ENCODE data around the gene ZNF451.

Gene ZNF451

DNA sequence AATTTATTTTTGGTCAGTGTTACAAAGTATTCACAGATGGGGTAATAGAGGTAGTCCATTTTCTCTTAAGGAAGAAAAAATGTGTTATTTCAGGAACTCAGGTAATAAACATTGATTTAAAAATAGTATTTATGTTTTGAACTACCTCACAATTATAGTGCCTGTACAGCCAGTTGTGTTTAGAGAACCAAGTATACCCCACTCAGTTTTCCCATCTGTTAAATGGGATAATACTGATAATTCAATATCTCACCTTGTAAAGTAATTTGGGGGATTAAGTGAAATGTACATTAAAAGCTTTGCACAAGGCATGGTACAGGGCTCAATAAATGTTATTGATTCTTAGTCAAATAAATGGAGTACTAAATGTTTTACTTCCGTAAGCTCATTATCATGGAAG, 4.7 kb downstream of the ZNF451 start:
- in situ Hi-C loops (cut with MboI; ENCODE audit: low sequenced_read_pairs, unreplicated experiment) = no loop called here
- DNase-seq (ENCODE audit: low spot score) = no peak
- TF ChIP-seq CTCF (IDR thresholded peaks at IDR 0.05; ENCODE audit: borderline replicate concordance, control extremely low read depth, extremely low read depth, insufficient read depth, missing control alignments) = no peak

- no peak for DNase-seq (ENCODE audit: low spot score)
- in situ Hi-C loops (cut with MboI; ENCODE audit: low sequenced_read_pairs, unreplicated experiment) = no loop called here
- no peak for TF ChIP-seq CTCF (IDR thresholded peaks at IDR 0.05; ENCODE audit: borderline replicate concordance, control extremely low read depth, extremely low read depth, insufficient read depth, missing control alignments)
Observed at GRCh38 chr6:57097596-57097995, 7.6 kb downstream of the ZNF451 start.

- DNase-seq (ENCODE audit: low spot score) = no peak
- in situ Hi-C loops (cut with MboI; ENCODE audit: low sequenced_read_pairs, unreplicated experiment) = no loop called here
- no peak for TF ChIP-seq CTCF (IDR thresholded peaks at IDR 0.05; ENCODE audit: borderline replicate concordance, control extremely low read depth, extremely low read depth, insufficient read depth, missing control alignments)
Observed at GRCh38 chr6:57102976-57103375, 13.0 kb downstream of the ZNF451 start.

DNA sequence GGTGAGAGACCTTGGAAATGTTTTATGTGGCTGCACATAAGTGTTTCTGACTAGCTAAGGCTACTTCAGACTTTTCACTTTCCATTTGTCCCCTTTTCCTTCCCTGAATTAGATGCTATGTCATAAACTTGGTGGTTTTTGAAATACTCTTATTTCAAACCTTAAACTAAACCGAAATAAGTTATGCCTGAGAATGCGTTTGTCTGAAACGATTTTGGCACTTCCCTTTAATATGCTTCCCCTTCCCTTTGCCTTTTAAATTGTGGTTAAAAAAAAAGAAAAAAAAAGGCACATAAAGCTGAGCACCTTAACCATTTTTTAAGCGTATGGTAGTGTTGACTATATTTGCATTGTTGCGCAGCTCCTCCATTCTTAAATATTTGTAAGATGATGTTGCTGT, 14.3 kb downstream of the ZNF451 start:
- in situ Hi-C loops (cut with MboI; ENCODE audit: low sequenced_read_pairs, unreplicated experiment) = no loop called here
- no peak for TF ChIP-seq CTCF (IDR thresholded peaks at IDR 0.05; ENCODE audit: borderline replicate concordance, control extremely low read depth, extremely low read depth, insufficient read depth, missing control alignments)
- no peak for DNase-seq (ENCODE audit: low spot score)

GRCh38 chr6:57106990-57107389, 17.0 kb downstream of the ZNF451 start:
- in situ Hi-C loops (cut with MboI; ENCODE audit: low sequenced_read_pairs, unreplicated experiment) = no loop called here
- no peak for TF ChIP-seq CTCF (IDR thresholded peaks at IDR 0.05; ENCODE audit: borderline replicate concordance, control extremely low read depth, extremely low read depth, insufficient read depth, missing control alignments)
- DNase-seq (ENCODE audit: low spot score) = no peak

GRCh38 chr6:57108691-57109090, 18.7 kb downstream of the ZNF451 start:
- DNase-seq (ENCODE audit: low spot score) = peak; percentile 60
- in situ Hi-C loops (cut with MboI; ENCODE audit: low sequenced_read_pairs, unreplicated experiment) = no loop called here
- TF ChIP-seq CTCF (IDR thresholded peaks at IDR 0.05; ENCODE audit: borderline replicate concordance, control extremely low read depth, extremely low read depth, insufficient read depth, missing control alignments) = no peak

DNA sequence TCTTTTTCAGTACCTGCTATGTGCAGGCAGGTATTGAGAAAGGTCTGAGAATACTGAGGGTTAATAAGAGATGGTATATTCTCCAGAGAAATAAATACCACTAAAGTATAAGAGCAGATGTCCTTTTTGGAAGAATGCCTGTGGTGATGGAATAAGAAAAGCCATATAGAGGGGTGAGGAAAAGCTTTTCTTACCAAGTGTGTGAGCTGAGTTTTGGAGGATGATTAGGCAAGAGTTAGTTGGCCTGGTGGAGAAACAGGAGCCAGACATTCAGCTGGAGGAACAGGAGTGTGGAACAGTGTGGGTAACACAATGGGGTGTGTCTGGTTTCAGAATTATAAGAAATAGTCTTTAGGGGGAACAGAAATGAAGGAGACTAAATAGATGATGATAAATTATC, 19.9 kb downstream of the ZNF451 start:
- no peak for TF ChIP-seq CTCF (IDR thresholded peaks at IDR 0.05; ENCODE audit: borderline replicate concordance, control extremely low read depth, extremely low read depth, insufficient read depth, missing control alignments)
- in situ Hi-C loops (cut with MboI; ENCODE audit: low sequenced_read_pairs, unreplicated experiment) = no loop called here
- no peak for DNase-seq (ENCODE audit: low spot score)
